ENCODE measurements around the gene ZER1. TPM values are rescaled to one million over a fixed set of nuclear protein-coding genes. Genes with fewer than 3 reads are reported as not detected.

ZER1 gene
- total RNA-seq, 3 donors from 2014 or later (not counting 1 experiment from before 2014, with no cell fraction given), result 35.0 to 37.4 (median 35.2) TPM

- Mint-ChIP-seq H3K36me3 (no peaks in the 10 kb centered on the region), H3K27me3 (ENCODE audit: low read depth in 2 of 2) (no peaks in the 10 kb centered on the region), H3K4me1 (peaks cover 11% of the 10 kb centered on the region in 2 donors), H3K27ac (no peak overlapping the region), H3K9me3 (no peaks in the 10 kb centered on the region), H3K4me3 (no peak overlapping the region)
- no peak for TF ChIP-seq CTCF (IDR thresholded peaks at IDR 0.05)
- H3K36me3 ChIP-seq (ENCODE audit: control insufficient read depth, insufficient read depth, low read length), result peaks cover 19% of the 10 kb centered on the region
- H3K4me1 ChIP-seq (ENCODE audit: control insufficient read depth, insufficient read depth, low read length), result no peaks in the 10 kb centered on the region
- 98% methylated on average over 6 of the region's 6 CpGs for WGBS (ENCODE audit: insufficient coverage)
- no peak overlapping the region for H3K27ac ChIP-seq (ENCODE audit: low read length)
- DNase-seq (no peak), ATAC-seq (no peak)
- no peak overlapping the region for H3K4me3 ChIP-seq (ENCODE audit: low read length)
- H3K9me3 ChIP-seq (ENCODE audit: control insufficient read depth, insufficient read depth, low read length), result no peaks in the 10 kb centered on the region
- no peaks in the 10 kb centered on the region for H3K27me3 ChIP-seq (ENCODE audit: control insufficient read depth, insufficient read depth, low read length)
- intact Hi-C loops (cut with micrococcal nuclease), result no loop called here
Measured at GRCh38 chr9:128757602-128758001, 14.1 kb downstream of the ZER1 start.

GRCh38 chr9:128753627-128754026 is 18.1 kb downstream of the ZER1 start:
- Mint-ChIP-seq H3K36me3 (no peaks in the 10 kb centered on the region), H3K27me3 (ENCODE audit: low read depth in 2 of 2) (no peaks in the 10 kb centered on the region), H3K27ac (no peak overlapping the region), H3K4me1 (peaks cover 6 to 8% of the 10 kb centered on the region in 2 donors), H3K4me3 (no peak overlapping the region), H3K9me3 (no peaks in the 10 kb centered on the region)
- ATAC-seq (no peak), DNase-seq (no peak)
- intact Hi-C loops (cut with micrococcal nuclease), result no loop called here
- Histone ChIP-seq H3K27ac (ENCODE audit: low read length) (no peak overlapping the region), H3K9me3 (ENCODE audit: control insufficient read depth, insufficient read depth, low read length) (no peaks in the 10 kb centered on the region), H3K4me1 (ENCODE audit: control insufficient read depth, insufficient read depth, low read length) (no peaks in the 10 kb centered on the region), H3K4me3 (ENCODE audit: low read length) (no peak overlapping the region), H3K36me3 (ENCODE audit: control insufficient read depth, insufficient read depth, low read length) (peaks cover 38% of the 10 kb centered on the region), H3K27me3 (ENCODE audit: control insufficient read depth, insufficient read depth, low read length) (no peaks in the 10 kb centered on the region)
- TF ChIP-seq CTCF (IDR thresholded peaks at IDR 0.05), result no peak
- WGBS (ENCODE audit: insufficient coverage), result 97% methylated on average over 16 of the region's 16 CpGs

- Mint-ChIP-seq H3K9me3 (no peaks in the 10 kb centered on the region), H3K27me3 (ENCODE audit: low read depth in 2 of 2) (no peaks in the 10 kb centered on the region), H3K36me3 (no peaks in the 10 kb centered on the region), H3K4me1 (no peaks in the 10 kb centered on the region), H3K4me3 (no peak overlapping the region), H3K27ac (no peak overlapping the region)
- Histone ChIP-seq H3K4me1 (ENCODE audit: control insufficient read depth, insufficient read depth, low read length) (no peaks in the 10 kb centered on the region), H3K4me3 (ENCODE audit: low read length) (no peak overlapping the region), H3K9me3 (ENCODE audit: control insufficient read depth, insufficient read depth, low read length) (no peaks in the 10 kb centered on the region), H3K27me3 (ENCODE audit: control insufficient read depth, insufficient read depth, low read length) (no peaks in the 10 kb centered on the region), H3K27ac (ENCODE audit: low read length) (no peak overlapping the region), H3K36me3 (ENCODE audit: control insufficient read depth, insufficient read depth, low read length) (peaks cover 39% of the 10 kb centered on the region)
- ATAC-seq, result no peak
- TF ChIP-seq CTCF (IDR thresholded peaks at IDR 0.05), result no peak
- WGBS (ENCODE audit: insufficient coverage), result 96% methylated on average over 22 of the region's 22 CpGs
- DNase-seq, result no peak
- intact Hi-C loops (cut with micrococcal nuclease), result no loop called here
Measured at GRCh38 chr9:128750926-128751595, 20.7 kb downstream of the ZER1 start.

GRCh38 chr9:128747241-128747640 is 24.5 kb downstream of the ZER1 start:
- DNase-seq, result no peak
- Mint-ChIP-seq H3K27ac (no peak overlapping the region), H3K4me3 (no peak overlapping the region), H3K36me3 (no peaks in the 10 kb centered on the region), H3K27me3 (ENCODE audit: low read depth in 2 of 2) (no peaks in the 10 kb centered on the region), H3K9me3 (no peaks in the 10 kb centered on the region), H3K4me1 (no peaks in the 10 kb centered on the region)
- WGBS (ENCODE audit: insufficient coverage), result no CpG with 5 or more reads among the region's 1 CpG
- Histone ChIP-seq H3K4me1 (ENCODE audit: control insufficient read depth, insufficient read depth, low read length) (no peaks in the 10 kb centered on the region), H3K4me3 (ENCODE audit: low read length) (no peak overlapping the region), H3K27me3 (ENCODE audit: control insufficient read depth, insufficient read depth, low read length) (no peaks in the 10 kb centered on the region), H3K36me3 (ENCODE audit: control insufficient read depth, insufficient read depth, low read length) (peaks cover 17% of the 10 kb centered on the region), H3K9me3 (ENCODE audit: control insufficient read depth, insufficient read depth, low read length) (no peaks in the 10 kb centered on the region), H3K27ac (ENCODE audit: low read length) (no peak overlapping the region)
- no peak for ATAC-seq
- intact Hi-C loops (cut with micrococcal nuclease), result no loop called here
- no peak for TF ChIP-seq CTCF (IDR thresholded peaks at IDR 0.05)
